Heart left ventricle (tissue), 16 donors: ENCODE data around the gene DAZAP1. TPM values are rescaled to one million over a fixed set of nuclear protein-coding genes. Genes with fewer than 3 reads are reported as not detected.
A peak's percentile ranks its signal among the peaks of the same experiment; 100 is the strongest.

ENCODE experiments used
- ATAC-seq, 4 donors: fragments of 200-7000 bp; cut with Tn5 transposase; one replicate each; pipeline ENCODE4 v1.9.1; 2020 to 2022; ENCODE audit warnings: moderate library complexity in 4 of 4, mild to moderate bottlenecking in 3 of 4, moderate number of reproducible peaks in 1 of 4
- DNase-seq, 5 donors: peaks; one replicate each; pipeline ENCODE4 v3.0.0-alpha.2; 2020
- H3K27ac ChIP-seq, 12 donors: fragments of 200-600 bp; sonication (generic) in 4 of 12; one replicate each; pipeline versions ENCODE4 v1.5.0 to v1.8.0; 2016 to 2022; ENCODE audit warnings: mild to moderate bottlenecking in 2 of 12
- H3K27me3 ChIP-seq, 9 donors: fragments of 200-600 bp; sonication (generic) in 2 of 9; one replicate each; pipeline versions ENCODE4 v1.5.1 to v1.8.0; 2016 to 2022; ENCODE audit warnings: mild to moderate bottlenecking in 3 of 9
- H3K36me3 ChIP-seq, 9 donors: fragments of 200-600 bp; sonication (generic) in 2 of 9; one replicate each; pipeline versions ENCODE4 v1.5.0 to v1.8.0; 2018 to 2022; ENCODE audit warnings: mild to moderate bottlenecking in 2 of 9
- H3K4me1 ChIP-seq, 12 donors: fragments of 200-600 bp; sonication (generic) in 4 of 12; one replicate each; pipeline versions ENCODE4 v1.5.0 to v1.8.0; 2016 to 2022; ENCODE audit warnings: mild to moderate bottlenecking in 3 of 12
- H3K4me3 ChIP-seq, 12 donors: fragments of 200-600 bp; sonication (generic) in 4 of 12; one replicate each; pipeline versions ENCODE4 v1.5.0 to v1.8.0; 2017 to 2022; ENCODE audit warnings: mild to moderate bottlenecking in 9 of 12, moderate library complexity in 4 of 12
- H3K9me3 ChIP-seq, 12 donors: fragments of 200-600 bp; sonication (generic) in 4 of 12; one replicate each; pipeline versions ENCODE4 v1.5.0 to v1.8.0; 2016 to 2022; ENCODE audit warnings: mild to moderate bottlenecking in 1 of 12
- CTCF ChIP-seq, 12 donors: fragments of 200-600 bp; sonication (generic) in 4 of 12; IDR thresholded peaks; one replicate each; pipeline versions ENCODE4 v1.5.0 to v1.8.0; 2018 to 2022; ENCODE audit warnings: antibody characterized with exemption in 12 of 12, mild to moderate bottlenecking in 5 of 12
- POLR2A ChIP-seq, 2 donors: fragments of 450-650 bp; IDR thresholded peaks; one replicate each; pipeline ENCODE4 v1.6.1; 2017; ENCODE audit warnings: antibody characterized with exemption in 2 of 2, mild to moderate bottlenecking in 2 of 2, moderate library complexity in 2 of 2
- WGBS, 4 donors: extraction: QIAGEN DNeasy Blood & Tissue Kit in 2 of 4; methylation state at CpG; one replicate each; pipeline versions ENCODE4 v1.1.5 to v1.1.7; 2013 to 2018; 5-methylcytosine and 5-hydroxymethylcytosine counted together
- intact Hi-C, 10 donors: fragments of 100-400 bp; cut with DNase I; formaldehyde crosslinking; loops; one replicate each; pipeline versions ENCODE4 v1.11.1 to v1.14.2; 2022
- polyA plus RNA-seq, 2 donors: library from polyadenylated mRNA; stranded (reverse); fragments of 200-250 nt; gene quantifications; one replicate each; pipeline ENCODE4 v1.2.3, GENCODE V29; 2013
- total RNA-seq, 9 donors: library from RNA; depleted of rRNA in 2 of 9; stranded (reverse); fragments of >200 nt in 2 of 9; fragmentation: NEBNext Ultra II Directional in 3 of 9; extraction: Animal tissue kit (Norgen Biotek cat#: 25700) in 3 of 9; gene quantifications; one replicate each; pipeline versions ENCODE4 v1.1.0 to v1.2.4, GENCODE V29; 2016 to 2023
- donor health status: ischemic (EF 13 %, LVEDD 7.1; RV severe dilation, severe dysfunction).
- donor health status: healthy with polysubstance abuse.
- donor health status: DM: no; HTN: yes; CAD: no.
- donor health status: DM: no; HTN: no; CAD: no.
- donor health status: ischemic (EF 25% LVEDD 6.9; RV normal size, moderate dysfunction).
- donor health status: ischemic (EF 25% LVEDD 5.7; RV mildly dilated, moderate dysfunction).
- donor health status: healthy.
- donor health status: DM: yes; HTN: yes; CAD: no.
- donor health status: ischemic (EF 35%, LVEDD 5.7; RV mildly dilated, moderate dysfunction).
- donor health status: nonischemic (EF 11% LVEDD 7.7; RV severe dilation, severe dysfunction).
- donor health status: DM: yes; HTN: yes; CAD: no.
- donor health status: PGD.
- donor health status: ischemic (EF 29% LVEDD 5.4; RV normal size, mild dysfunction).
- donor health status: nonischemic (EF 23%, LVEDD 6.1; RV moderate dilation, normal function).

DAZAP1 gene
- total and polyA plus RNA-seq, 11 donors = 36.8 to 128 (median 78.5) TPM

- peaks cover 0 to 13% (median 0%) of the 10 kb centered on the region in 9 donors for H3K36me3 ChIP-seq
- peaks cover 14 to 57% (median 21%) of the 10 kb centered on the region in 9 donors for H3K27me3 ChIP-seq
- H3K27ac ChIP-seq = no peak overlapping the region
- TF ChIP-seq POLR2A (IDR thresholded peaks at IDR 0.05) = no peak
- no peak for TF ChIP-seq CTCF (IDR thresholded peaks at IDR 0.05)
- no peak overlapping the region for H3K4me3 ChIP-seq
- no peak for ATAC-seq
- no peaks in the 10 kb centered on the region for H3K9me3 ChIP-seq
- peaks cover 0 to 24% (median 12%) of the 10 kb centered on the region in 12 donors for H3K4me1 ChIP-seq
- 91 to 96% (median 93%) methylated on average over 25 to 36 of the region's 36 CpGs for WGBS, 4 donors
- intact Hi-C loops = no loop called here
- DNase-seq = no peak
Measured at GRCh38 chr19:1460033-1460995, 52.9 kb downstream of the DAZAP1 start.

GRCh38 chr19:1461862-1462261, 54.5 kb downstream of the DAZAP1 start:
- ATAC-seq = no peak
- H3K27ac ChIP-seq = no peak overlapping the region
- H3K9me3 ChIP-seq = no peaks in the 10 kb centered on the region
- H3K36me3 ChIP-seq = peaks cover 0 to 13% (median 0%) of the 10 kb centered on the region in 9 donors
- peak in 1 of 5 donors; percentile 58 for DNase-seq
- TF ChIP-seq POLR2A (IDR thresholded peaks at IDR 0.05) (no peak), CTCF (IDR thresholded peaks at IDR 0.05) (no peak)
- peaks cover 8 to 57% (median 17%) of the 10 kb centered on the region in 9 donors for H3K27me3 ChIP-seq
- H3K4me1 ChIP-seq = peaks cover 0 to 24% (median 19%) of the 10 kb centered on the region in 12 donors
- intact Hi-C loops = no loop called here
- H3K4me3 ChIP-seq = no peak overlapping the region
- 90 to 95% (median 94%) methylated on average over 24 of the region's 24 CpGs for WGBS, 4 donors

- Histone ChIP-seq H3K9me3 (no peaks in the 10 kb centered on the region), H3K36me3 (peaks cover 0 to 9% (median 0%) of the 10 kb centered on the region in 9 donors), H3K27me3 (peaks cover 29 to 61% (median 44%) of the 10 kb centered on the region in 9 donors), H3K4me3 (peak overlapping the region in 6 of 12 donors; percentile 5 to 29 (median 13)), H3K4me1 (peaks cover 12 to 55% (median 43%) of the 10 kb centered on the region in 12 donors), H3K27ac (no peak overlapping the region)
- ATAC-seq (peak in 3 of 4 donors; percentile 45 to 72 (median 48)), DNase-seq (peak in 2 of 5 donors; percentile 39 to 67)
- intact Hi-C loops = no loop called here
- 26 to 62% (median 40%) methylated on average over 33 to 83 of the region's 83 CpGs for WGBS, 4 donors
- TF ChIP-seq POLR2A (IDR thresholded peaks at IDR 0.05) = no peak
- peak; percentile 28 to 61 (median 46) for TF ChIP-seq CTCF (IDR thresholded peaks at IDR 0.05)
Measured at GRCh38 chr19:1465191-1466016, 58.0 kb downstream of the DAZAP1 start.
